Vagina (tissue), 2 donors: ENCODE results near the gene MON1B.

Experiments used
- POLR2A ChIP-seq, 2 donors: fragments of 450-650 bp; IDR thresholded peaks; one replicate each; pipeline ENCODE4 v1.6.1; 2017; ENCODE audit warnings: antibody characterized with exemption in 2 of 2, mild to moderate bottlenecking in 2 of 2, moderate library complexity in 2 of 2
- TF ChIP-seq, protein P1 (sequence below), 3 experiments: fragments of 450-650 bp in 2 of 3; fragments of 200-600 bp in 1 of 3; sonication (generic) in 1 of 3; IDR thresholded peaks; one replicate each; pipeline ENCODE4 v1.5.1; 2017 to 2019; ENCODE audit warnings: antibody characterized with exemption in 3 of 3, mild to moderate bottlenecking in 2 of 3, moderate library complexity in 2 of 3

DNA sequence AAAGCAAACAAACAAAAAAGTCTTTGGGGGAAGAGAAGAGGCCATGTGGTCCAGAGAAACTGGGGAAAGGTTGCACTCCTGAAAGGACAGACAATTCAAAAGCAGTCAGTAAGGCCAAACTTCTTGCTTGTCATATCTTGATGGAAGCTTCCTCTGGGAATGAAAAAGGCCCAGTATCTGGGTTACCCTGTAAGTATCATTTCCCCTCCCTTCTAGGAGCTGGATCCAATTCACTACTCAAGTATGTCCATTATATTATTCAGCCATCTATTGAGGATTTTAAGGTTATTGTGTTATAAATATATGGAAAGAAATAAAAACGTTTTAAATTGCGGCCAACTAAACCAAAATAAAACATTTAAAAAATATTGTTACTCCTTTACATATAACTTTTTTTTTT lies 26.0 kb upstream of the MON1B start:
- TF ChIP-seq, protein P1, sequence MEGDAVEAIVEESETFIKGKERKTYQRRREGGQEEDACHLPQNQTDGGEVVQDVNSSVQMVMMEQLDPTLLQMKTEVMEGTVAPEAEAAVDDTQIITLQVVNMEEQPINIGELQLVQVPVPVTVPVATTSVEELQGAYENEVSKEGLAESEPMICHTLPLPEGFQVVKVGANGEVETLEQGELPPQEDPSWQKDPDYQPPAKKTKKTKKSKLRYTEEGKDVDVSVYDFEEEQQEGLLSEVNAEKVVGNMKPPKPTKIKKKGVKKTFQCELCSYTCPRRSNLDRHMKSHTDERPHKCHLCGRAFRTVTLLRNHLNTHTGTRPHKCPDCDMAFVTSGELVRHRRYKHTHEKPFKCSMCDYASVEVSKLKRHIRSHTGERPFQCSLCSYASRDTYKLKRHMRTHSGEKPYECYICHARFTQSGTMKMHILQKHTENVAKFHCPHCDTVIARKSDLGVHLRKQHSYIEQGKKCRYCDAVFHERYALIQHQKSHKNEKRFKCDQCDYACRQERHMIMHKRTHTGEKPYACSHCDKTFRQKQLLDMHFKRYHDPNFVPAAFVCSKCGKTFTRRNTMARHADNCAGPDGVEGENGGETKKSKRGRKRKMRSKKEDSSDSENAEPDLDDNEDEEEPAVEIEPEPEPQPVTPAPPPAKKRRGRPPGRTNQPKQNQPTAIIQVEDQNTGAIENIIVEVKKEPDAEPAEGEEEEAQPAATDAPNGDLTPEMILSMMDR (IDR thresholded peaks at IDR 0.05): no peak
- TF ChIP-seq POLR2A (IDR thresholded peaks at IDR 0.05): no peak
